WTC11 (cell line): ENCODE results near the gene FRMD4B. TPM values are rescaled to one million over a fixed set of nuclear protein-coding genes. Genes with fewer than 3 reads are reported as not detected.
"Not testable (repeated sequence)": the region's sequence is repeated elsewhere in the genome, so short reads cannot be mapped to it uniquely, and the experiment has no call there.

Source experiments
- ATAC-seq: fragments of 200-7000 bp; cut with Tn5 transposase; 2 replicates; pipeline ENCODE4 v1.10.0; 2021; ENCODE audit warnings: mild to moderate bottlenecking, moderate library complexity
- CTCF ChIA-PET: fragments of 300-600 bp; sonication (Branson Sonifier 250); formaldehyde crosslinking; loops from one replicate; lab custom pipeline; 2021; ENCODE audit warnings: antibody characterized with exemption; lab: Charles Lee
- POLR2A ChIA-PET: fragments of 350-600 bp; sonication (Branson Sonifier 250); formaldehyde crosslinking; loops from one replicate; lab custom pipeline; 2021; ENCODE audit warnings: antibody characterized with exemption; lab: Charles Lee
- DNase-seq: peaks from one replicate; pipeline ENCODE4 v3.0.0; 2021; ENCODE audit warnings: low spot score
- H3K27ac Mint-ChIP-seq: 2 replicates; pipeline ENCODE4 v1.8.0; 2021; ENCODE audit warnings: mixed read lengths
- H3K27me3 Mint-ChIP-seq: 2 replicates; pipeline ENCODE4 v1.8.0; 2021; ENCODE audit warnings: low read depth, mild to moderate bottlenecking, moderate library complexity, mixed read lengths
- H3K36me3 Mint-ChIP-seq: 2 replicates; pipeline ENCODE4 v1.8.0; 2021; ENCODE audit warnings: mixed read lengths
- H3K4me1 Mint-ChIP-seq: 2 replicates; pipeline ENCODE4 v1.8.0; 2022; ENCODE audit warnings: mixed read lengths
- H3K4me3 Mint-ChIP-seq: 2 replicates; pipeline ENCODE4 v1.8.0; 2021; ENCODE audit warnings: mild to moderate bottlenecking, moderate library complexity, mixed read lengths
- H3K9me3 Mint-ChIP-seq: 2 replicates; pipeline ENCODE4 v1.8.0; 2021; ENCODE audit warnings: mixed read lengths
- ATF2 ChIP-seq: sonication (generic); formaldehyde crosslinking; IDR thresholded peaks from 2 replicates; pipeline ENCODE4 v1.8.1; 2022; ENCODE audit warnings: low read depth, missing genetic modification reagents, borderline replicate concordance
- KAT7 ChIP-seq: sonication (generic); formaldehyde crosslinking; IDR thresholded peaks from 2 replicates; pipeline ENCODE4 v1.8.1; 2023; ENCODE audit warnings: missing genetic modification reagents, mild to moderate bottlenecking, borderline replicate concordance
- MLX ChIP-seq: sonication (generic); formaldehyde crosslinking; IDR thresholded peaks from 2 replicates; pipeline ENCODE4 v1.8.1; 2023; ENCODE audit warnings: mild to moderate bottlenecking, missing genetic modification reagents, moderate library complexity
- NR3C1 ChIP-seq: sonication (generic); formaldehyde crosslinking; conservative IDR thresholded peaks from 2 replicates; pipeline ENCODE4 v1.8.1; 2023; ENCODE audit warnings: low read depth, mild to moderate bottlenecking, missing genetic modification reagents
- OVOL2 ChIP-seq: fragments of 250-450 bp; sonication (Bioruptor Pico); IDR thresholded peaks from 2 replicates; pipeline ENCODE4 v1.9.0; 2021; ENCODE audit warnings: mild to moderate bottlenecking, borderline replicate concordance
- RORB ChIP-seq: fragments of 250-450 bp; sonication (Bioruptor Pico); IDR thresholded peaks from 2 replicates; pipeline ENCODE4 v1.9.0; 2021; ENCODE audit warnings: mild to moderate bottlenecking
- ZNF138 ChIP-seq: sonication (generic); formaldehyde crosslinking; conservative IDR thresholded peaks from 2 replicates; pipeline ENCODE4 v1.8.1; 2022; ENCODE audit warnings: mild to moderate bottlenecking, moderate library complexity, missing genetic modification reagents
- ZNF416 ChIP-seq: fragments of 250-450 bp; sonication (Bioruptor Pico); IDR thresholded peaks from 2 replicates; pipeline ENCODE4 v1.9.0; 2021; ENCODE audit warnings: mild to moderate bottlenecking, inconsistent platforms
- ZNF532 ChIP-seq: fragments of 250-450 bp; sonication (Bioruptor Pico); IDR thresholded peaks from 2 replicates; pipeline ENCODE4 v1.9.0; 2021; ENCODE audit warnings: mild to moderate bottlenecking, borderline replicate concordance
- total RNA-seq: library from RNA; stranded (reverse); gene quantifications from 3 replicates; pipeline ENCODE4 v1.2.3, GENCODE V29; 2021
- TF ChIP-seq, protein P1 (sequence below): sonication (generic); formaldehyde crosslinking; IDR thresholded peaks from 2 replicates; pipeline ENCODE4 v1.8.1; 2022; ENCODE audit warnings: mild to moderate bottlenecking, missing genetic modification reagents, moderate library complexity, borderline replicate concordance
- TF ChIP-seq, protein P2 (sequence below): fragments of 200-600 bp; IDR thresholded peaks from 2 replicates; pipeline ENCODE4 v1.8.0; 2022; ENCODE audit warnings: antibody characterized with exemption
- TF ChIP-seq, protein P3 (sequence below): fragments of 250-450 bp; sonication (Bioruptor Pico); IDR thresholded peaks from 2 replicates; pipeline ENCODE4 v1.9.0; 2021; ENCODE audit warnings: mild to moderate bottlenecking
- TF ChIP-seq, protein P4 (sequence below): sonication (generic); formaldehyde crosslinking; IDR thresholded peaks from 2 replicates; pipeline ENCODE4 v1.8.0; 2022; ENCODE audit warnings: mild to moderate bottlenecking, missing genetic modification reagents

The FRMD4B gene
- total RNA-seq, 1 experiment from 2014 or later: 6.7 TPM

DNA sequence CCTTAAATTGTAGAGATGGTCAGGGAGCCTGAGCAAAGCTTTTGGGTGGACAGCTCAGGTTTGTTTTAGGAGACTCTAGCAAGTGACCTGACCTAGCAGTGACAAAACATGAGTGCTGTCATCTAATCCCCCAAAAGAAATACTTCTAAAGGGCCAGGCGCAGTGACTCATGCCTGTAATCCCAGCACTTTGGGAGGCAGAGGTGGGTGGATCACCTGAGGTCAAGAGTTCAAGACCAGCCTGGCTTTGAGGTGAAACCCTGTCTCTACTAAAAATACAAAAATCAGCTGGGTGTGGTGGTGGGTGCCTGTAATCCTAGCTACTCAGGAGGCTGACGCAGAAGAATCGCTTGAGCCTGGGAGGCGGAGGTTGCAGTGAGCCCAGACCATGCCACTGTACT, 150.7 kb downstream of the FRMD4B start:
- ATAC-seq, H3K36me3 Mint-ChIP-seq, H3K4me3 Mint-ChIP-seq, DNase-seq, H3K27ac Mint-ChIP-seq, POLR2A ChIA-PET, H3K9me3 Mint-ChIP-seq, H3K27me3 Mint-ChIP-seq: not testable (repeated sequence)
- H3K4me1 Mint-ChIP-seq: peaks cover 33% of the 10 kb centered on the region
- CTCF ChIA-PET: interaction anchor here (1.0 kb wide), 1 partner anchor 9 kb away, joined by 3 read pairs; no protein-coding TSS in a partner anchor

GRCh38 chr3:69232482-69232881, 153.4 kb downstream of the FRMD4B start:
- CTCF ChIA-PET: no interaction called here
- Mint-ChIP-seq H3K9me3 (no peaks in the 10 kb centered on the region), H3K27me3 (no peaks in the 10 kb centered on the region), H3K27ac (no peak overlapping the region), H3K36me3 (no peaks in the 10 kb centered on the region), H3K4me1 (peaks cover 13% of the 10 kb centered on the region), H3K4me3 (no peak overlapping the region)
- no peak for TF ChIP-seq ZNF532 (CRISPR knock-in tag)
- no peak for TF ChIP-seq RORB (CRISPR knock-in tag)
- TF ChIP-seq, protein P1, sequence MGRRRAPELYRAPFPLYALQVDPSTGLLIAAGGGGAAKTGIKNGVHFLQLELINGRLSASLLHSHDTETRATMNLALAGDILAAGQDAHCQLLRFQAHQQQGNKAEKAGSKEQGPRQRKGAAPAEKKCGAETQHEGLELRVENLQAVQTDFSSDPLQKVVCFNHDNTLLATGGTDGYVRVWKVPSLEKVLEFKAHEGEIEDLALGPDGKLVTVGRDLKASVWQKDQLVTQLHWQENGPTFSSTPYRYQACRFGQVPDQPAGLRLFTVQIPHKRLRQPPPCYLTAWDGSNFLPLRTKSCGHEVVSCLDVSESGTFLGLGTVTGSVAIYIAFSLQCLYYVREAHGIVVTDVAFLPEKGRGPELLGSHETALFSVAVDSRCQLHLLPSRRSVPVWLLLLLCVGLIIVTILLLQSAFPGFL: no peak
- TF ChIP-seq NR3C1 (CRISPR knock-in tag): no peak
- TF ChIP-seq, protein P2, sequence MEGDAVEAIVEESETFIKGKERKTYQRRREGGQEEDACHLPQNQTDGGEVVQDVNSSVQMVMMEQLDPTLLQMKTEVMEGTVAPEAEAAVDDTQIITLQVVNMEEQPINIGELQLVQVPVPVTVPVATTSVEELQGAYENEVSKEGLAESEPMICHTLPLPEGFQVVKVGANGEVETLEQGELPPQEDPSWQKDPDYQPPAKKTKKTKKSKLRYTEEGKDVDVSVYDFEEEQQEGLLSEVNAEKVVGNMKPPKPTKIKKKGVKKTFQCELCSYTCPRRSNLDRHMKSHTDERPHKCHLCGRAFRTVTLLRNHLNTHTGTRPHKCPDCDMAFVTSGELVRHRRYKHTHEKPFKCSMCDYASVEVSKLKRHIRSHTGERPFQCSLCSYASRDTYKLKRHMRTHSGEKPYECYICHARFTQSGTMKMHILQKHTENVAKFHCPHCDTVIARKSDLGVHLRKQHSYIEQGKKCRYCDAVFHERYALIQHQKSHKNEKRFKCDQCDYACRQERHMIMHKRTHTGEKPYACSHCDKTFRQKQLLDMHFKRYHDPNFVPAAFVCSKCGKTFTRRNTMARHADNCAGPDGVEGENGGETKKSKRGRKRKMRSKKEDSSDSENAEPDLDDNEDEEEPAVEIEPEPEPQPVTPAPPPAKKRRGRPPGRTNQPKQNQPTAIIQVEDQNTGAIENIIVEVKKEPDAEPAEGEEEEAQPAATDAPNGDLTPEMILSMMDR: no peak
- POLR2A ChIA-PET: no interaction called here
- DNase-seq (no peak), ATAC-seq (no peak)

GRCh38 chr3:69231929-69232440, 153.9 kb downstream of the FRMD4B start:
- no peaks in the 10 kb centered on the region for H3K27me3 Mint-ChIP-seq
- no peak for DNase-seq
- TF ChIP-seq ZNF416 (CRISPR knock-in tag) (no peak), ZNF138 (CRISPR knock-in tag) (no peak), MLX (CRISPR knock-in tag) (no peak), KAT7 (no peak), ATF2 (CRISPR knock-in tag) (no peak), OVOL2 (no peak)
- TF ChIP-seq, protein P3, sequence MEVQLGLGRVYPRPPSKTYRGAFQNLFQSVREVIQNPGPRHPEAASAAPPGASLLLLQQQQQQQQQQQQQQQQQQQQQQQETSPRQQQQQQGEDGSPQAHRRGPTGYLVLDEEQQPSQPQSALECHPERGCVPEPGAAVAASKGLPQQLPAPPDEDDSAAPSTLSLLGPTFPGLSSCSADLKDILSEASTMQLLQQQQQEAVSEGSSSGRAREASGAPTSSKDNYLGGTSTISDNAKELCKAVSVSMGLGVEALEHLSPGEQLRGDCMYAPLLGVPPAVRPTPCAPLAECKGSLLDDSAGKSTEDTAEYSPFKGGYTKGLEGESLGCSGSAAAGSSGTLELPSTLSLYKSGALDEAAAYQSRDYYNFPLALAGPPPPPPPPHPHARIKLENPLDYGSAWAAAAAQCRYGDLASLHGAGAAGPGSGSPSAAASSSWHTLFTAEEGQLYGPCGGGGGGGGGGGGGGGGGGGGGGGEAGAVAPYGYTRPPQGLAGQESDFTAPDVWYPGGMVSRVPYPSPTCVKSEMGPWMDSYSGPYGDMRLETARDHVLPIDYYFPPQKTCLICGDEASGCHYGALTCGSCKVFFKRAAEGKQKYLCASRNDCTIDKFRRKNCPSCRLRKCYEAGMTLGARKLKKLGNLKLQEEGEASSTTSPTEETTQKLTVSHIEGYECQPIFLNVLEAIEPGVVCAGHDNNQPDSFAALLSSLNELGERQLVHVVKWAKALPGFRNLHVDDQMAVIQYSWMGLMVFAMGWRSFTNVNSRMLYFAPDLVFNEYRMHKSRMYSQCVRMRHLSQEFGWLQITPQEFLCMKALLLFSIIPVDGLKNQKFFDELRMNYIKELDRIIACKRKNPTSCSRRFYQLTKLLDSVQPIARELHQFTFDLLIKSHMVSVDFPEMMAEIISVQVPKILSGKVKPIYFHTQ (CRISPR knock-in tag): no peak
- TF ChIP-seq, protein P4, sequence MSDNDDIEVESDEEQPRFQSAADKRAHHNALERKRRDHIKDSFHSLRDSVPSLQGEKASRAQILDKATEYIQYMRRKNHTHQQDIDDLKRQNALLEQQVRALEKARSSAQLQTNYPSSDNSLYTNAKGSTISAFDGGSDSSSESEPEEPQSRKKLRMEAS (CRISPR knock-in tag): no peak
- TF ChIP-seq, all 79 proteins: peak for 0
- Mint-ChIP-seq H3K36me3 (no peaks in the 10 kb centered on the region), H3K4me3 (no peak overlapping the region), H3K27ac (no peak overlapping the region), H3K9me3 (no peaks in the 10 kb centered on the region), H3K4me1 (peaks cover 8% of the 10 kb centered on the region)
- ChIA-PET CTCF (no interaction called here), POLR2A (no interaction called here)
- no peak for ATAC-seq
